ENCODE data around the gene IL4R.
"Not testable (repeated sequence)": the region's sequence is repeated elsewhere in the genome, so short reads cannot be mapped to it uniquely, and the experiment has no call there.

The IL4R gene

DNA sequence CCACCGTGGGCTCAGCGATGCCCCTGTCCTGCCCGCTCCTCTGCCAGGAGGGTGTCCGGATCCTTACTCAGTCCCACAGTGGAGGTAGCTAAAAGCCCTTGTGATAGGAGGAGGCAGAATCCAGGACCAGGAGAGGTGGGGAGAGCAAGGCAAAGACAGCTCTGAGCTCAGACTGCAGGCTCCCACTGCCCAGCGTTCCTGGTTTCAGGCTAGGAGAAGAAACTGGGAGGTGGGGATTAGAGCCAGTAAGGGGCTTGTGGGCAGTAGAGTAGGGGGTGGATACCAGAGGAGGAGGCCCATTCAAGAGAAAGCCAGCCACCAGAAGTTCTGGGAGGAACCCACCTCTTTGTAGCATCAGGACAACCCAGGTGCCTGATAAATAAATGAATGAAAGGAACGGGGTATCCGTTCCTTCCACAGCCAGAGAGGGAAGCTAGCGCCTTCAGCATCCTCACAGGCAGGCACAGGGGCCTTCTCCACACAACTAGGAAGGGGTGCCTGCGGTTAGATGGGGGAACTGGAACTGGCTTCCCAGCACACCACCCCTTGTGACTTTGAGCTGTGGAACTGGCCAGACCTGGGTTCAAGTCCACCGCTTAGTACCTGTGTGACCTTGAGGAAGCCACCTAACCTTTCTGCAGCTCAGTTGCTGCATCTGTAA, 90.5 kb downstream of the IL4R start:
- DNase-seq (ENCODE audit: low read depth): no peak

GRCh38 chr16:27405546-27406451, 92.0 kb downstream of the IL4R start:
- no peak for DNase-seq (ENCODE audit: low read depth)

DNA sequence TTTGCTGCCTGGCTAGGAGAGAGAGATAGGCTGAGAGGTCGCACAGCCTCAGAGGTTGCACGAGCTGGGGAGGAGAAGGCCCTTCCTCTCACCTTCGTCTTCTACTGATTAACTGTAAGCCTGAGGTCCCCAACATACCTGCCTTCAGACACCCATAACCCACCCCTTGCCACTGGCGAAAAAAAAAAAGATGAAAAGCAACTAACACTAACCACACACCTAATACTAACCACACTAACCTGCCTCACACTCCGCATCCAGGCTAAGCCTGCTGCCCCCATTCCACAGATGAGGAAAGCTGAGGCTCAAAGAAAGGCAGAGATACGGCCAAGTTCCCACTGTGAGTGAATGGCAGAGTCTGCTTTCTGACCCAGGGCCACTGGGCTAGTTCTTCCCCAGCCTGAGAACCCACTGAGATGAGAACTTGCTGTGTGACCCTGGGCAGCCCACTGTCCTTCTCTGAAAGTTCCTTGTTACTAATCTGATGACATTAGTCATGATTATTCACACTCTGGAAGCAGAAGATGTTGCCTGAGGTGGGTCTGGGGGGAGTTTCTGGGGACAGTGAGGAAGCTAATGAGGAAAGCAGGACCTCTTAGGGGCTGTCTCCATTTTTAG, 92.8 kb downstream of the IL4R start:
- DNase-seq (ENCODE audit: low read depth): no peak

GRCh38 chr16:27407133-27407532, 93.4 kb downstream of the IL4R start:
- DNase-seq (ENCODE audit: low read depth): no peak

- DNase-seq (ENCODE audit: low read depth): no peak
Measured at GRCh38 chr16:27408012-27408601, 94.3 kb downstream of the IL4R start.

DNA sequence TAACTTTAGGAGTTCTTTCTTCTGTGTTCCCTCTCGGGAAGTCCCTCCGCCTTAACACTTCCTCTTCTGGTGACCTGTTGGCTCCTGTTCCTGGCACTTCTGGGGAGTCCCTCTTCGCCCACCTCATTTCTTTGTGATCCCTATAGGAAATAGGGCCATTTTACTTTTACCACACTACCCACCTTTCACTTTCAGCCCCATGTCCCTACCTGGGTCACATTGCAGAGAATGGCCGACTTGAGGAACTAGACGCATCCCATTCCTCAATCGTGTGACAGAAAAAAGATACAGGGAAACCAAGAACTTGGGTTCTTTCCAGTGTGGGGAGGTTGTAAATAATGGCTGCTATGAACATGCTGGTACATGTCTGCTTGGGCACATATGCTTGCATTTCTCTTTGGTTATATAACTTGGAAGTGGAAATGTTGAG, 94.8 kb downstream of the IL4R start:
- no peak for DNase-seq (ENCODE audit: low read depth)

- not testable (repeated sequence) for DNase-seq (ENCODE audit: low read depth)
Measured at GRCh38 chr16:27409958-27410357, 96.2 kb downstream of the IL4R start.

- no peak for DNase-seq (ENCODE audit: low read depth)
Measured at GRCh38 chr16:27410761-27411160, 97.0 kb downstream of the IL4R start.

GRCh38 chr16:27413956-27414355, 100.2 kb downstream of the IL4R start:
- DNase-seq (ENCODE audit: low read depth): no peak
